ENCODE data around the gene MT2A.

GRCh38 chr16:56617212-56618085 lies 9.1 kb downstream of the MT2A start:
- no peak for TF ChIP-seq CTCF (CRISPR knock-in tag; IDR thresholded peaks at IDR 0.05)
- TF ChIP-seq HNRNPLL (IDR thresholded peaks at IDR 0.05; ENCODE audit: low read depth, low read length, poor library complexity, severe bottlenecking): no peak
- no peak for TF ChIP-seq ZNF510 (CRISPR knock-in tag; IDR thresholded peaks at IDR 0.05; ENCODE audit: low read depth)
- no peak for TF ChIP-seq TCF7L2 (IDR thresholded peaks at IDR 0.05; ENCODE audit: low read depth, low read length)
- no peak for TF ChIP-seq USF2 (IDR thresholded peaks at IDR 0.05; ENCODE audit: low read depth, low read length)
- no peak for TF ChIP-seq USF2 (CRISPR knock-in tag; IDR thresholded peaks at IDR 0.05; ENCODE audit: borderline replicate concordance)
- TF ChIP-seq RAD21 (CRISPR knock-in tag; IDR thresholded peaks at IDR 0.05): no peak
- no peak for TF ChIP-seq ZNF577 (CRISPR knock-in tag; IDR thresholded peaks at IDR 0.05; ENCODE audit: borderline replicate concordance, low read depth)
- TF ChIP-seq ZNF24 (IDR thresholded peaks at IDR 0.05): no peak
